Peyer's patch (tissue), 4 donors: ENCODE data around the gene MTA3. TPM values are rescaled to one million over a fixed set of nuclear protein-coding genes. Genes with fewer than 3 reads are reported as not detected.

Source experiments
- DNase-seq, 3 donors: peaks; one replicate each; pipeline ENCODE4 v3.0.0-alpha.2; 2017 to 2019
- H3K27ac ChIP-seq, 4 donors: fragments of 200-600 bp; sonication (generic); one replicate each; pipeline ENCODE4 v1.5.1; 2016 to 2019
- H3K27me3 ChIP-seq, 2 donors: fragments of 200-600 bp; sonication (generic); one replicate each; pipeline ENCODE4 v1.5.1; 2019
- H3K36me3 ChIP-seq, 3 donors: fragments of 200-600 bp; sonication (generic); one replicate each; pipeline ENCODE4 v1.5.1; 2016 to 2019
- H3K4me1 ChIP-seq, 4 donors: fragments of 200-600 bp; sonication (generic); one replicate each; pipeline ENCODE4 v1.5.1; 2016 to 2019
- H3K4me3 ChIP-seq, 4 donors: fragments of 200-600 bp; sonication (generic); 1 replicate in 3 of 4; 2 replicates in 1 of 4; pipeline ENCODE4 v1.5.1; 2016 to 2019; ENCODE audit warnings: mild to moderate bottlenecking in 1 of 4
- H3K9me3 ChIP-seq, 4 donors: fragments of 200-600 bp; sonication (generic); one replicate each; pipeline ENCODE4 v1.5.1; 2016 to 2019; ENCODE audit warnings: mild to moderate bottlenecking in 1 of 4
- CTCF ChIP-seq, 6 experiments: fragments of 450-650 bp in 4 of 6; fragments of 200-600 bp in 2 of 6; sonication (generic) in 1 of 6; IDR thresholded peaks; one replicate each; pipeline ENCODE4 v1.5.1; 2017 to 2019; ENCODE audit warnings: antibody characterized with exemption in 6 of 6, mild to moderate bottlenecking in 3 of 6, moderate library complexity in 1 of 6
- POLR2A ChIP-seq, 2 donors: fragments of 450-650 bp; IDR thresholded peaks; one replicate each; pipeline ENCODE4 v1.5.1; 2017; ENCODE audit warnings: antibody characterized with exemption in 2 of 2, mild to moderate bottlenecking in 2 of 2, moderate library complexity in 2 of 2
- total RNA-seq, 4 donors: library from RNA; depleted of rRNA; stranded (reverse); fragments of >200 nt; gene quantifications; one replicate each; pipeline ENCODE4 v1.1.0, GENCODE V29; 2016

The MTA3 gene
- total RNA-seq, 4 donors from 2014 or later = 20.0 to 87.5 (median 34.2) TPM

GRCh38 chr2:42708179-42708578 lies 139.7 kb downstream of the MTA3 start:
- H3K4me3 ChIP-seq = no peak overlapping the region
- DNase-seq = no peak
- no peak overlapping the region for H3K27ac ChIP-seq
- H3K9me3 ChIP-seq = no peaks in the 10 kb centered on the region
- no peaks in the 10 kb centered on the region for H3K4me1 ChIP-seq
- TF ChIP-seq CTCF (IDR thresholded peaks at IDR 0.05) = no peak
- no peak for TF ChIP-seq POLR2A (IDR thresholded peaks at IDR 0.05)
- no peaks in the 10 kb centered on the region for H3K27me3 ChIP-seq
- peaks cover 0 to 12% (median 0%) of the 10 kb centered on the region in 3 donors for H3K36me3 ChIP-seq

- H3K27me3 ChIP-seq = no peaks in the 10 kb centered on the region
- no peak for DNase-seq
- peaks cover 0 to 12% (median 0%) of the 10 kb centered on the region in 3 donors for H3K36me3 ChIP-seq
- no peak overlapping the region for H3K27ac ChIP-seq
- no peak for TF ChIP-seq CTCF (IDR thresholded peaks at IDR 0.05)
- no peak for TF ChIP-seq POLR2A (IDR thresholded peaks at IDR 0.05)
- no peaks in the 10 kb centered on the region for H3K4me1 ChIP-seq
- H3K9me3 ChIP-seq = no peaks in the 10 kb centered on the region
- H3K4me3 ChIP-seq = no peak overlapping the region
Measured at GRCh38 chr2:42711896-42712295, 143.5 kb downstream of the MTA3 start.

- Histone ChIP-seq H3K36me3 (peaks cover 0 to 10% (median 0%) of the 10 kb centered on the region in 3 donors), H3K9me3 (no peaks in the 10 kb centered on the region), H3K4me3 (no peak overlapping the region), H3K4me1 (no peaks in the 10 kb centered on the region), H3K27ac (no peak overlapping the region), H3K27me3 (no peaks in the 10 kb centered on the region)
- no peak for DNase-seq
- TF ChIP-seq CTCF (IDR thresholded peaks at IDR 0.05) = no peak
- no peak for TF ChIP-seq POLR2A (IDR thresholded peaks at IDR 0.05)
Measured at GRCh38 chr2:42712934-42713333, 144.5 kb downstream of the MTA3 start.

GRCh38 chr2:42713920-42714319 lies 145.5 kb downstream of the MTA3 start:
- Histone ChIP-seq H3K27ac (no peak overlapping the region), H3K27me3 (no peaks in the 10 kb centered on the region), H3K36me3 (peaks cover 0 to 6% (median 0%) of the 10 kb centered on the region in 3 donors), H3K4me3 (no peak overlapping the region), H3K9me3 (no peaks in the 10 kb centered on the region), H3K4me1 (no peaks in the 10 kb centered on the region)
- no peak for DNase-seq
- no peak for TF ChIP-seq POLR2A (IDR thresholded peaks at IDR 0.05)
- no peak for TF ChIP-seq CTCF (IDR thresholded peaks at IDR 0.05)

GRCh38 chr2:42714686-42715085 lies 146.3 kb downstream of the MTA3 start:
- DNase-seq = no peak
- H3K27ac ChIP-seq = no peak overlapping the region
- H3K4me3 ChIP-seq = no peak overlapping the region
- no peak for TF ChIP-seq POLR2A (IDR thresholded peaks at IDR 0.05)
- TF ChIP-seq CTCF (IDR thresholded peaks at IDR 0.05) = no peak
- no peaks in the 10 kb centered on the region for H3K4me1 ChIP-seq
- no peaks in the 10 kb centered on the region for H3K27me3 ChIP-seq
- no peaks in the 10 kb centered on the region for H3K9me3 ChIP-seq
- no peaks in the 10 kb centered on the region for H3K36me3 ChIP-seq

DNA sequence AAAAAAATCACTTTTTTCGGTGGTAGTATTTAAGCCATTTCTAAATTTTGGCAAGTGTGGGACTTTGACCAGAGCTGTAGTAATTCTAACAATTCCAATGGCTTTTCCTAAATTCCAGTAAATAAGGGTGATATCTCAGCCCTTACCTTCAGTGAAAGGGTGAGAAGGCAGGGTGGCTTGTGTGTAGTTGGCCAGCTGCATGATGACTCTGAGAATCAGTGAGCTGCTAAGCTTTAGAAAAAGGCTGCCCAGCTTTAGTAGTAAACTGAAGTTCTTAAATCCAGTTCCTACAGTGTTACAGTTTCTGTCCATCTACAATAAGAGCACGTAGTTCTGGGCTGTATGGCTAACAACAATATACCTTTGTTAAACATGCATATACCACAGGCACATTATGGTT lies 153.5 kb downstream of the MTA3 start:
- Histone ChIP-seq H3K36me3 (no peaks in the 10 kb centered on the region), H3K27ac (no peak overlapping the region), H3K27me3 (no peaks in the 10 kb centered on the region), H3K9me3 (no peaks in the 10 kb centered on the region), H3K4me3 (no peak overlapping the region), H3K4me1 (peaks cover 0 to 23% (median 1%) of the 10 kb centered on the region in 4 donors)
- TF ChIP-seq POLR2A (IDR thresholded peaks at IDR 0.05) (no peak), CTCF (IDR thresholded peaks at IDR 0.05) (no peak)
- DNase-seq = no peak
